D721Med (cell line): Measurements from ENCODE around the gene ANKRD27.
"Not testable (repeated sequence)": the region's sequence is repeated elsewhere in the genome, so short reads cannot be mapped to it uniquely, and the experiment has no call there.

ENCODE experiments used
- DNase-seq: peaks from one replicate; pipeline ENCODE4 v3.0.0; 2011; ENCODE audit warnings: low spot score; ENCODE audit not compliant: insufficient read length
- FAIRE-seq: peaks from 2 replicates; lab custom pipeline; 2011; peaks lifted over from hg19 to GRCh38; lab: Jason Lieb, UNC
- TF ChIP-seq, protein P1 (sequence below): IDR thresholded peaks from 2 replicates; pipeline ENCODE4 v1.5.1; 2012; ENCODE audit warnings: mild to moderate bottlenecking, control low read depth; ENCODE audit not compliant: insufficient read depth; ENCODE audit errors: missing control alignments

The ANKRD27 gene

DNA sequence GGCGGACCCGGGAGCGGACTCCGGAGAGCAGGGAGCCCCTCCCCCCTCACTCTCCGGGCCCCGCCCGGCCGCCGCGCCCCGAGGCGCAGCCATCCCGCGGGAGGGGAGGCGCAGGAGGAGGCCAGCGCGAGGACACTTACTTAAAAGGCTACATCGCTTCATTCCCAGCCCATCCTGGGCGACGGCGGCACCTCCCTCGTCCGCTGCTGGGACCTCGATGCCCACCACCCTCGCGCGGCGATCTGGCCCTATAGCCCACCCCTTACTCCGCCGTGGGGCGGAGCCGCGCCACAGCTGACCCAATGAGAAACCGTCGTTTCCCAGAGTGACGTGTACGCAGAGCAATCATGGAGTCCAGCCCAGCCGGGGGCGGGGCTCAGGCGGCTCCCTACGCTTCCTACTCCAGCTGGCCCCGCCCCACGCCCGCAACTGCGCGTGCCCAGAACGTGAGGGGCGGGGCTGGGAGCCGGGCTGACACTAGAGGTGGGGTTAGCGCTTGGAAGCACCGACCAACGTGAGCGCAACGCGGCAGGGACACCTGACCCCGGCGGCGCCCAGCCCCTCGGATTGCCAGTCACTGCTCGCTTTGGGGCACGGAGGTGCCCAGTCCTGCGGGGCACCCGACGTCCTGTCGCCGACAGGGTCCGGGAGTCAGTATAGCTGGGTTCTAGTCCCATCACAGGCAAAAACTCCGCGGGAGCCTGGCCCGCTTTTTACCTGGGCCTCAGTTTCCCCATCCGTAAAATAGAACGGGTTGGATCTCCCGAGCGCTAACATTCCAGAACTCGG, at the start of gene ANKRD27:
TSS of gene ANKRD27 (minus strand) at position 250 of the 789 bp plus-strand sequence. CDS start 16,165 bp downstream, outside the sequence.
- DNase-seq (peak; percentile 61), FAIRE-seq (no peak)
- TF ChIP-seq, protein P1, sequence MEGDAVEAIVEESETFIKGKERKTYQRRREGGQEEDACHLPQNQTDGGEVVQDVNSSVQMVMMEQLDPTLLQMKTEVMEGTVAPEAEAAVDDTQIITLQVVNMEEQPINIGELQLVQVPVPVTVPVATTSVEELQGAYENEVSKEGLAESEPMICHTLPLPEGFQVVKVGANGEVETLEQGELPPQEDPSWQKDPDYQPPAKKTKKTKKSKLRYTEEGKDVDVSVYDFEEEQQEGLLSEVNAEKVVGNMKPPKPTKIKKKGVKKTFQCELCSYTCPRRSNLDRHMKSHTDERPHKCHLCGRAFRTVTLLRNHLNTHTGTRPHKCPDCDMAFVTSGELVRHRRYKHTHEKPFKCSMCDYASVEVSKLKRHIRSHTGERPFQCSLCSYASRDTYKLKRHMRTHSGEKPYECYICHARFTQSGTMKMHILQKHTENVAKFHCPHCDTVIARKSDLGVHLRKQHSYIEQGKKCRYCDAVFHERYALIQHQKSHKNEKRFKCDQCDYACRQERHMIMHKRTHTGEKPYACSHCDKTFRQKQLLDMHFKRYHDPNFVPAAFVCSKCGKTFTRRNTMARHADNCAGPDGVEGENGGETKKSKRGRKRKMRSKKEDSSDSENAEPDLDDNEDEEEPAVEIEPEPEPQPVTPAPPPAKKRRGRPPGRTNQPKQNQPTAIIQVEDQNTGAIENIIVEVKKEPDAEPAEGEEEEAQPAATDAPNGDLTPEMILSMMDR: no peak

DNA sequence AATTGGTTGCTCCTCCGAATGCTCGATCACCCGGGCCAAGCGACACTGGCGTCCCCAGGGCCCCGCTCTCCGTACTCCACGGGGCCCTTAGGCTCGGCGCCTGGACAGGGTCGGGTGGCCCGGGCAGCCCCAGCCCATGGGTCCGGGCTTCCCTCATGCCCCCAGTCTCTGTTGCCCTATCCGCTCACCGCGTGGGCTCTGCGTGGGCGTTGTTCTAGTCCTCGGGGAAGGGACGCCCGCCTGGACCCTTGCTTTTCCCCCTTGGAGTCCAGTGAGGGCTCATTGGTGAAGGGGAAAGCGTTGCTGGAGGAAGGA, 45.9 kb upstream of the ANKRD27 start:
- FAIRE-seq (no peak), DNase-seq (no peak)
- TF ChIP-seq, protein P1: no peak

DNA sequence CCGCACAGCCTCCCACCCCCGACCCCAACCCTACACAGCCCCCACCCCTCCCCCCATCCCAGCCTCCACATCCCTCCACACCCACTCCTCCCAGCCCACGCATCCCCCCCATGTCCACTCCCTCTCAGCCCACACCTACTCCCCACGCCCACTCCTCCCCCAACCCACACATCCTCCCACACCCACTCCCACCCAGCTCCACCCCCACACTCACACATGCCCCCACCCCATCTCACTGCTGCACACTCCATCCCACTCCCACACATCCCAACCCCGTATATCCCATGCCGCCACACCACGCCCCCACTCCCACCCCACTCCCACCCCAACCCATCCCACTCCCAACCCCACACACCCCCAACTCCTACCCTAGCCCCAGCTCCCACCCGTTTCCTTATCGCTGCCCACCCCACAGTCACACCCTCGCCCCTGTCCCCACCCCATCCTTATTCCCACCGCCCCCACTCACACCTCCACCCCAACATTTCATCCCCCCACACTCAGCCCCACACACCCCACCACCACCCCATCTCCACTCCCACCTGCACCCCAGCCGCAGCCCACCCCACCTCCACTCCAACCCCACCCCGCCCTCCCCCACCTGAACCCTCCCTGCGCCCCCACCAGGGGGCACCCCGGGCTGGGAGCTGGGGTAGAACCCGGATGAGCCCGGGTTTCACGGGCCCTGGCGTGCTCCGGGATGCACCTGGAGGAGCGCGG, 45.4 kb upstream of the ANKRD27 start:
- DNase-seq (no peak), FAIRE-seq (no peak)
- TF ChIP-seq, protein P1: no peak

DNA sequence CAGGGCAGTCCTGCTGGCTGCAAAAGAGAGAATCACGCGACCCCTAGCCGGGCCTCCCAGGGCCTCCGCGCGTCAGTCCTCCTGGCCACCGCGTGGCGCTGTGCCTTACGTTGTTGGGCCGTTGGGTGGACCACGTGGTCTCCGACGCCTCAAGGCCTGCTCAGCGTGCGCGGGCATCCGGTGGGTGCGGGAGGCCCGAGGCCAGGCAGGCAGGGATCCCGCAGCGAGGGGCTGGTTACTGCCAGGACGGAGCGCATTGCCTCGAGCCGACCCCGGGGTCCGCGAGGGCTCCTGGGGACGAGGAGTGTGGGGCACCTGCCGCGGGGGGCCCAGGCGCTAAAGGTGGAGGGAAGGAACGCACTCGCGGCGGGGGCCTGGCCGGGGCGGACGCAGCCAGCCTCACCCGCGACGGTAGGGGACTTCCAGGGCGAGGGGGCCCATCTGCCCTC, 44.7 kb upstream of the ANKRD27 start, which contains the start of gene TDRD12:
TSS of gene TDRD12 (plus strand) at position 157 of the 449 bp plus-strand sequence. CDS start 306 bp downstream, outside the sequence.
- no peak for FAIRE-seq
- no peak for DNase-seq
- TF ChIP-seq, protein P1: no peak

DNA sequence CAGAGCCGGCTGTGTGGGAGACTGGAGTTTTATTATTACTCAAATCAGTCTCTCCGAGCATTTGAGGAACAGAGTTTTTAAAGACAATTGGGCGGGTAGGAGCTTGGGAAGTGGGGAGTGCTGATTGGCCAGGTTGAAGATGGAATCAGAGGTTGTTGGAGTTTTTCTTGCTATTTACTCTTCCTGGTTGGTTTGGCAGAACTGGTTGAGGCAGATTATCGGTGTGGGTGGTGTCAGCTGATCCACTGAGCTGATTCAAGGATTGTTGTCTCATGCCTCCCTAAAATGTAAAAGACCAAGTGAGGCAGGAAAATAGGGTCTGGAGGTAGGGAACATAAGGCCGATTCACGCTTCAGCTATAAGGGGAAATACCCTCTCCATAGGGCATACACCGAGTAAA, 43.3 kb upstream of the ANKRD27 start:
- FAIRE-seq (no peak), DNase-seq (no peak)
- TF ChIP-seq, protein P1: no peak

DNA sequence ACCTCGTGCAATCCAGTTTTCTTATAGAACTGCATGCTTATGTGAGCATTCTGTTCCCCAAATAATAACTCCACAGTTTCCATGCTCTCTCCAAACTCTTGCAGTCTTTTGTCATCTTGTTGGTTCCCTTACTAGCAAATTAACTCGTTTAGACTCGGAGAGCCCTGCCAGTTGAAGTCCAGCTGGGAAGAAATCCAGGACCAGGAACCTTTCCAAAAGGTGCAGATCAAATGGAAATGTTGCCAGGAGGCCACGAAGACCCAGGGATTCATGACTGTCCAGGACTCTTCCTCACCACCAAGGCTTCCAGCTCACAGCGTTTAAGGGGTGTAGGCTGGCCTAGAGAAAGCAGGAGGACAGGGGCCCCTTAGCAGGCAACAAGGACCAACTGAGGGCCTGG, 42.5 kb upstream of the ANKRD27 start:
- FAIRE-seq (no peak), DNase-seq (no peak)
- TF ChIP-seq, protein P1: no peak

DNA sequence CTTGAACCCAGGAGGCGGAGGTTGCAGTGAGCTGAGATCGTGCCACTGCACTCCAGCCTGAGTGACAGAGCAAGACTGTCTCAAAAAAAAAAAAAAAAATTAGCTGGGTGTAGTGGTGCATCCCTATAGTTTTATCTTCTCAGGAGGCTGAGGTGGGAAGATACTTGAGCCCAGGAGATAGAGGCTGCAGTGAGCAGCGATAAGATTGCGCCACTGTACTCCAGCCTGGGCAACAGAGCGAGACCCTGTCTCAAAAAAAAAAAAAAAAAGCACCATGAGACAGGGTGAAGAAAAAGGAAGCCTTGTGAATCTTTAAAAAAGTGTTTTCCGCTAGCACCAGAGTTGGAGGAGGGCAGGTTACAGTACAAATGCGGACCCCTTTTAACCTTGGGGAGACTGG, 41.2 kb upstream of the ANKRD27 start:
- DNase-seq, FAIRE-seq: not testable (repeated sequence)
